GM12878 (cell line): ENCODE results near the gene GNAL. TPM values are rescaled to one million over a fixed set of nuclear protein-coding genes. Genes with fewer than 3 reads are reported as not detected.

ENCODE experiments used
- ATAC-seq: fragments of 200-7000 bp; cut with Tn5 transposase; 3 replicates; pipeline ENCODE4 v1.9.1; 2020; ENCODE audit warnings: mild to moderate bottlenecking, moderate library complexity
- BruUV-seq: library from RNA; stranded (reverse); fragments of 400-500 nt; replicated peaks from 2 replicates; lab custom pipeline; 2021; lab: Mats Ljungman, UMichigan
- CTCF ChIA-PET: fragments of 300-600 bp; sonication (Branson Sonifier 250); formaldehyde crosslinking; extraction: SDS; loops from one replicate; lab custom pipeline; 2021; ENCODE audit warnings: inconsistent platforms; lab: Yijun Ruan, JAX
- POLR2A ChIA-PET: fragments of 350-600 bp; formaldehyde crosslinking; extraction: SDS; loops from one replicate; lab custom pipeline; 2021; ENCODE audit warnings: inconsistent platforms; lab: Charles Lee
- RAD21 ChIA-PET: fragments of 300-600 bp; sonication (Branson Sonifier 250); formaldehyde crosslinking; loops from one replicate; lab custom pipeline; 2023; ENCODE audit warnings: antibody characterized with exemption; ENCODE audit not compliant: unreplicated experiment; lab: Charles Lee
- SMC1A ChIA-PET: fragments of 300-600 bp; sonication (Branson Sonifier 250); formaldehyde crosslinking; loops from one replicate; lab custom pipeline; 2023; ENCODE audit not compliant: unreplicated experiment, uncharacterized antibody; lab: Charles Lee
- DNase-seq: peaks from one replicate; pipeline ENCODE4 v3.0.0-alpha.2; 2011; ENCODE audit warnings: low read depth, low spot score
- FAIRE-seq: peaks from 3 replicates; lab custom pipeline; 2011; peaks lifted over from hg19 to GRCh38; lab: Jason Lieb, UNC
- H2AFZ ChIP-seq: 2 replicates; pipeline ENCODE4 v1.6.0; 2011; ENCODE audit warnings: low read depth, low read length, control low read depth; ENCODE audit not compliant: control insufficient read depth
- H3K27ac ChIP-seq: 2 replicates; pipeline ENCODE4 v1.5.1; 2011; ENCODE audit warnings: control low read depth; ENCODE audit not compliant: control insufficient read depth, insufficient read depth
- H3K27me3 ChIP-seq, 2 experiments: replicated peaks in 1 of 2; 2 replicates each; pipeline versions ENCODE4 v1.6.0 to v1.6.1; 2011; ENCODE audit warnings: low read length in 1 of 2; ENCODE audit not compliant: control insufficient read depth in 2 of 2, insufficient read depth in 2 of 2
- H3K36me3 ChIP-seq, 2 experiments: 2 replicates each; pipeline ENCODE4 v1.5.1; 2011; ENCODE audit warnings: low read length in 1 of 2; ENCODE audit not compliant: control insufficient read depth in 2 of 2, insufficient read depth in 2 of 2
- H3K4me1 ChIP-seq: 2 replicates; pipeline ENCODE4 v1.6.1; 2011; ENCODE audit warnings: mild to moderate bottlenecking, low read length, moderate library complexity, mixed read lengths; ENCODE audit not compliant: control insufficient read depth, insufficient read depth
- H3K4me2 ChIP-seq: 2 replicates; pipeline ENCODE4 v1.6.0; 2011; ENCODE audit warnings: control low read depth; ENCODE audit not compliant: control insufficient read depth, insufficient read depth
- H3K4me3 ChIP-seq: fragments of 200-600 bp; sonication (generic); 2 replicates; pipeline ENCODE4 v1.5.1; 2016
- H3K79me2 ChIP-seq: 2 replicates; pipeline ENCODE4 v1.6.0; 2011; ENCODE audit warnings: low read length; ENCODE audit not compliant: control insufficient read depth, insufficient read depth
- H3K9ac ChIP-seq: 2 replicates; pipeline ENCODE4 v1.8.0; 2011; ENCODE audit warnings: low read length, control low read depth, mixed read lengths; ENCODE audit not compliant: control insufficient read depth, insufficient read depth
- H3K9me3 ChIP-seq: replicated peaks from 3 replicates; pipeline ENCODE4 v1.5.1; 2011; ENCODE audit warnings: mild to moderate bottlenecking, low read length; ENCODE audit not compliant: control insufficient read depth, insufficient read depth
- H4K20me1 ChIP-seq: 2 replicates; pipeline ENCODE4 v1.6.0; 2011; ENCODE audit not compliant: control insufficient read depth, insufficient read depth
- BHLHE40 ChIP-seq, 2 experiments: fragments of 450-650 bp in 1 of 2; IDR thresholded peaks; 2 replicates each; pipeline ENCODE4 v1.6.1; 2011 to 2017; ENCODE audit warnings: low read depth in 2 of 2, borderline replicate concordance in 1 of 2, improper control_type of control experiment in 1 of 2, low read length in 1 of 2, mild to moderate bottlenecking in 1 of 2
- CHD1 ChIP-seq: IDR thresholded peaks from 2 replicates; pipeline ENCODE4 v1.6.1; 2012; ENCODE audit warnings: low read depth, low read length, improper control_type of control experiment
- CHD4 ChIP-seq: fragments of 200-600 bp; sonication (generic); IDR thresholded peaks from 2 replicates; pipeline ENCODE4 v1.6.1; 2016; ENCODE audit warnings: mild to moderate bottlenecking
- GATAD2B ChIP-seq: fragments of 450-650 bp; conservative IDR thresholded peaks from 2 replicates; pipeline ENCODE4 v1.6.1; 2017; ENCODE audit warnings: low read depth, mild to moderate bottlenecking, moderate library complexity
- SIN3A ChIP-seq: IDR thresholded peaks from 2 replicates; pipeline ENCODE4 v1.6.1; 2012; ENCODE audit warnings: low read depth, low read length, improper control_type of control experiment
- SP1 ChIP-seq: IDR thresholded peaks from one replicate; pipeline ENCODE4 v1.6.1; 2011; ENCODE audit warnings: low read depth, low read length
- WGBS: methylation state at CpG from one replicate; pipeline ENCODE4 v1.1.6; 2016; ENCODE audit warnings: low lambda C conversion rate; ENCODE audit not compliant: insufficient replicate concordance, insufficient coverage; ENCODE audit errors: missing lambda C conversion rate; 5-methylcytosine and 5-hydroxymethylcytosine counted together
- in situ Hi-C: fragments of 300-500 bp; cut with MboI; formaldehyde crosslinking; loops from 9 replicates; pipeline ENCODE4 v1.14.3; 2018; ENCODE audit warnings: mixed read lengths
- intact Hi-C: fragments of 100-400 bp; cut with micrococcal nuclease; formaldehyde crosslinking; loops from one replicate; pipeline ENCODE4 v1.14.2; 2022; ENCODE audit not compliant: unreplicated experiment
- polyA plus RNA-seq, 11 experiments: library from polyadenylated mRNA; depleted of rRNA in 4 of 11; unstranded in 6 of 11; stranded (reverse) in 5 of 11; fragments of >200 nt; fragmentation: Nextera tagmentation in 4 of 11; fragmentation: Illumina TruSeq in 1 of 11; extraction: Ambion mirVana in 4 of 11; extraction: Trizol in 1 of 11; gene quantifications; 1 replicate in 1 of 11; 2 replicates in 10 of 11; pipeline versions ENCODE4 v1.2.1 to v1.2.3, GENCODE V29; 2011 to 2016; ENCODE audit warnings: inconsistent platforms in 2 of 11, missing spikeins in 2 of 11, low read depth in 1 of 11
- total RNA-seq, 4 experiments: library from RNA; depleted of rRNA in 3 of 4; stranded (reverse); fragments of >200 nt in 3 of 4; fragmentation: Illumina TruSeq in 1 of 4; extraction: Trizol in 1 of 4; gene quantifications; 2 replicates each; pipeline versions ENCODE4 v1.2.1 to v1.2.3, GENCODE V29; 2013 to 2021
- TF ChIP-seq, protein P1 (sequence below): IDR thresholded peaks from 2 replicates; pipeline ENCODE4 v1.6.1; 2011; ENCODE audit warnings: borderline replicate concordance, low read depth, mild to moderate bottlenecking, moderate library complexity, mixed read lengths, low read length; ENCODE audit not compliant: insufficient read depth; ENCODE audit errors: extremely low read length
- TF ChIP-seq, protein P2 (sequence below): fragments of 450-650 bp; IDR thresholded peaks from 2 replicates; pipeline ENCODE4 v1.6.1; 2017; ENCODE audit warnings: mild to moderate bottlenecking, moderate library complexity
- TF ChIP-seq, protein P3 (sequence below): IDR thresholded peaks from 2 replicates; pipeline ENCODE4 v1.6.1; 2012; ENCODE audit warnings: low read depth, low read length, improper control_type of control experiment
- TF ChIP-seq, protein P4 (sequence below): fragments of 450-650 bp; IDR thresholded peaks from 2 replicates; pipeline ENCODE4 v1.6.1; 2016; ENCODE audit warnings: mild to moderate bottlenecking, moderate library complexity, borderline replicate concordance

The GNAL gene
- total and polyA plus RNA-seq, 10 of the 15 experiments (the other 5 are each of a cell fraction or from before 2014, with no cell fraction given) = 0.02 to 0.39 (median 0.05) TPM; not detected in 5

DNA sequence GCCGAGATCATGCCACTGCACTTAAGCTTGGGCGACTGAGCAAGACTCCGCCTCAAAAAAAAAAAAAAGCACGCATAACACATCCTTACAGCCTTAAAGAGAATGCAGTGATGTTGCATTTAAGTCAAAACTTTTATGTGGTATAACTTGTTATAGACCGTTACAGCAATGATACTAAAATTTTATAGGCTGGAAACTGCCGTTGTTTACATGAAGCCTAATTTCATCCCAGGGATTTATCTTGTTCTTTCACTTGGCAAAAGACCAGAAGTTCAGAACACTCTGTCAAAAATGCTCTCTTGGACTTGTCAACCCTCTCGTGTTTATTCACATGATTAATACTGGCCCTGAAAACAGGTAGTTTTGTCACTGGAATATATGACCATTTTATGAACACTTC lies 7.4 kb downstream of the GNAL start:
- H3K27ac ChIP-seq = no peak overlapping the region
- H3K9ac ChIP-seq = no peak overlapping the region
- no peak overlapping the region for H3K4me2 ChIP-seq
- H3K27me3 ChIP-seq = peaks cover 0 to 1% of the 10 kb centered on the region in 2 experiments; a peak in 1 of 4 replicates
- FAIRE-seq = no peak
- ChIA-PET CTCF (no interaction called here), POLR2A (no interaction called here), RAD21 (no interaction called here), SMC1A (no interaction called here)
- 9% methylated on average over 4 of the region's 7 CpGs for WGBS
- H3K4me1 ChIP-seq = no peaks in the 10 kb centered on the region
- no peaks in the 10 kb centered on the region for H4K20me1 ChIP-seq
- H2AFZ ChIP-seq = no peak overlapping the region
- no peak for ATAC-seq
- intact Hi-C loops (no loop called here), in situ Hi-C loops (no loop called here)
- BruUV-seq = no TSS peak
- H3K9me3 ChIP-seq = no peaks in the 10 kb centered on the region
- no peaks in the 10 kb centered on the region for H3K79me2 ChIP-seq
- no peak overlapping the region for H3K4me3 ChIP-seq
- no peaks in the 10 kb centered on the region for H3K36me3 ChIP-seq
- no peak for DNase-seq
- TF ChIP-seq SP1 (no peak), BHLHE40 (IDR thresholded peaks at IDR 0.05; ENCODE audit: borderline replicate concordance in 1 of 2, low read depth in 2 of 2, low read length in 1 of 2) (no peak), GATAD2B (no peak), SIN3A (no peak), CHD4 (no peak), CHD1 (no peak)
- TF ChIP-seq, protein P1, sequence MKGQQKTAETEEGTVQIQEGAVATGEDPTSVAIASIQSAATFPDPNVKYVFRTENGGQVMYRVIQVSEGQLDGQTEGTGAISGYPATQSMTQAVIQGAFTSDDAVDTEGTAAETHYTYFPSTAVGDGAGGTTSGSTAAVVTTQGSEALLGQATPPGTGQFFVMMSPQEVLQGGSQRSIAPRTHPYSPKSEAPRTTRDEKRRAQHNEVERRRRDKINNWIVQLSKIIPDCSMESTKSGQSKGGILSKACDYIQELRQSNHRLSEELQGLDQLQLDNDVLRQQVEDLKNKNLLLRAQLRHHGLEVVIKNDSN = no peak
- TF ChIP-seq, protein P2, sequence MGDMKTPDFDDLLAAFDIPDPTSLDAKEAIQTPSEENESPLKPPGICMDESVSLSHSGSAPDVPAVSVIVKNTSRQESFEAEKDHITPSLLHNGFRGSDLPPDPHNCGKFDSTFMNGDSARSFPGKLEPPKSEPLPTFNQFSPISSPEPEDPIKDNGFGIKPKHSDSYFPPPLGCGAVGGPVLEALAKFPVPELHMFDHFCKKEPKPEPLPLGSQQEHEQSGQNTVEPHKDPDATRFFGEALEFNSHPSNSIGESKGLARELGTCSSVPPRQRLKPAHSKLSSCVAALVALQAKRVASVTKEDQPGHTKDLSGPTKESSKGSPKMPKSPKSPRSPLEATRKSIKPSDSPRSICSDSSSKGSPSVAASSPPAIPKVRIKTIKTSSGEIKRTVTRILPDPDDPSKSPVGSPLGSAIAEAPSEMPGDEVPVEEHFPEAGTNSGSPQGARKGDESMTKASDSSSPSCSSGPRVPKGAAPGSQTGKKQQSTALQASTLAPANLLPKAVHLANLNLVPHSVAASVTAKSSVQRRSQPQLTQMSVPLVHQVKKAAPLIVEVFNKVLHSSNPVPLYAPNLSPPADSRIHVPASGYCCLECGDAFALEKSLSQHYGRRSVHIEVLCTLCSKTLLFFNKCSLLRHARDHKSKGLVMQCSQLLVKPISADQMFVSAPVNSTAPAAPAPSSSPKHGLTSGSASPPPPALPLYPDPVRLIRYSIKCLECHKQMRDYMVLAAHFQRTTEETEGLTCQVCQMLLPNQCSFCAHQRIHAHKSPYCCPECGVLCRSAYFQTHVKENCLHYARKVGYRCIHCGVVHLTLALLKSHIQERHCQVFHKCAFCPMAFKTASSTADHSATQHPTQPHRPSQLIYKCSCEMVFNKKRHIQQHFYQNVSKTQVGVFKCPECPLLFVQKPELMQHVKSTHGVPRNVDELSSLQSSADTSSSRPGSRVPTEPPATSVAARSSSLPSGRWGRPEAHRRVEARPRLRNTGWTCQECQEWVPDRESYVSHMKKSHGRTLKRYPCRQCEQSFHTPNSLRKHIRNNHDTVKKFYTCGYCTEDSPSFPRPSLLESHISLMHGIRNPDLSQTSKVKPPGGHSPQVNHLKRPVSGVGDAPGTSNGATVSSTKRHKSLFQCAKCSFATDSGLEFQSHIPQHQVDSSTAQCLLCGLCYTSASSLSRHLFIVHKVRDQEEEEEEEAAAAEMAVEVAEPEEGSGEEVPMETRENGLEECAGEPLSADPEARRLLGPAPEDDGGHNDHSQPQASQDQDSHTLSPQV = no peak
- TF ChIP-seq, protein P3, sequence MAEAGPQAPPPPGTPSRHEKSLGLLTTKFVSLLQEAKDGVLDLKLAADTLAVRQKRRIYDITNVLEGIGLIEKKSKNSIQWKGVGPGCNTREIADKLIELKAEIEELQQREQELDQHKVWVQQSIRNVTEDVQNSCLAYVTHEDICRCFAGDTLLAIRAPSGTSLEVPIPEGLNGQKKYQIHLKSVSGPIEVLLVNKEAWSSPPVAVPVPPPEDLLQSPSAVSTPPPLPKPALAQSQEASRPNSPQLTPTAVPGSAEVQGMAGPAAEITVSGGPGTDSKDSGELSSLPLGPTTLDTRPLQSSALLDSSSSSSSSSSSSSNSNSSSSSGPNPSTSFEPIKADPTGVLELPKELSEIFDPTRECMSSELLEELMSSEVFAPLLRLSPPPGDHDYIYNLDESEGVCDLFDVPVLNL = no peak
- TF ChIP-seq, protein P4, sequence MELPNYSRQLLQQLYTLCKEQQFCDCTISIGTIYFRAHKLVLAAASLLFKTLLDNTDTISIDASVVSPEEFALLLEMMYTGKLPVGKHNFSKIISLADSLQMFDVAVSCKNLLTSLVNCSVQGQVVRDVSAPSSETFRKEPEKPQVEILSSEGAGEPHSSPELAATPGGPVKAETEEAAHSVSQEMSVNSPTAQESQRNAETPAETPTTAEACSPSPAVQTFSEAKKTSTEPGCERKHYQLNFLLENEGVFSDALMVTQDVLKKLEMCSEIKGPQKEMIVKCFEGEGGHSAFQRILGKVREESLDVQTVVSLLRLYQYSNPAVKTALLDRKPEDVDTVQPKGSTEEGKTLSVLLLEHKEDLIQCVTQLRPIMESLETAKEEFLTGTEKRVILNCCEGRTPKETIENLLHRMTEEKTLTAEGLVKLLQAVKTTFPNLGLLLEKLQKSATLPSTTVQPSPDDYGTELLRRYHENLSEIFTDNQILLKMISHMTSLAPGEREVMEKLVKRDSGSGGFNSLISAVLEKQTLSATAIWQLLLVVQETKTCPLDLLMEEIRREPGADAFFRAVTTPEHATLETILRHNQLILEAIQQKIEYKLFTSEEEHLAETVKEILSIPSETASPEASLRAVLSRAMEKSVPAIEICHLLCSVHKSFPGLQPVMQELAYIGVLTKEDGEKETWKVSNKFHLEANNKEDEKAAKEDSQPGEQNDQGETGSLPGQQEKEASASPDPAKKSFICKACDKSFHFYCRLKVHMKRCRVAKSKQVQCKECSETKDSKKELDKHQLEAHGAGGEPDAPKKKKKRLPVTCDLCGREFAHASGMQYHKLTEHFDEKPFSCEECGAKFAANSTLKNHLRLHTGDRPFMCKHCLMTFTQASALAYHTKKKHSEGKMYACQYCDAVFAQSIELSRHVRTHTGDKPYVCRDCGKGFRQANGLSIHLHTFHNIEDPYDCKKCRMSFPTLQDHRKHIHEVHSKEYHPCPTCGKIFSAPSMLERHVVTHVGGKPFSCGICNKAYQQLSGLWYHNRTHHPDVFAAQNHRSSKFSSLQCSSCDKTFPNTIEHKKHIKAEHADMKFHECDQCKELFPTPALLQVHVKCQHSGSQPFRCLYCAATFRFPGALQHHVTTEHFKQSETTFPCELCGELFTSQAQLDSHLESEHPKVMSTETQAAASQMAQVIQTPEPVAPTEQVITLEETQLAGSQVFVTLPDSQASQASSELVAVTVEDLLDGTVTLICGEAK = no peak
